GM12878 (cell line): Measurements from ENCODE around the gene GGACT. TPM values are rescaled to one million over a fixed set of nuclear protein-coding genes. Genes with fewer than 3 reads are reported as not detected.

Source experiments
- ATAC-seq: fragments of 200-7000 bp; cut with Tn5 transposase; 3 replicates; pipeline ENCODE4 v1.9.1; 2020; ENCODE audit warnings: mild to moderate bottlenecking, moderate library complexity
- BruUV-seq: library from RNA; stranded (reverse); fragments of 400-500 nt; replicated peaks from 2 replicates; lab custom pipeline; 2021; lab: Mats Ljungman, UMichigan
- CTCF ChIA-PET: fragments of 300-600 bp; sonication (Branson Sonifier 250); formaldehyde crosslinking; extraction: SDS; loops from one replicate; lab custom pipeline; 2021; ENCODE audit warnings: inconsistent platforms; lab: Yijun Ruan, JAX
- POLR2A ChIA-PET: fragments of 350-600 bp; formaldehyde crosslinking; extraction: SDS; loops from one replicate; lab custom pipeline; 2021; ENCODE audit warnings: inconsistent platforms; lab: Charles Lee
- RAD21 ChIA-PET: fragments of 300-600 bp; sonication (Branson Sonifier 250); formaldehyde crosslinking; loops from one replicate; lab custom pipeline; 2023; ENCODE audit warnings: antibody characterized with exemption; ENCODE audit not compliant: unreplicated experiment; lab: Charles Lee
- SMC1A ChIA-PET: fragments of 300-600 bp; sonication (Branson Sonifier 250); formaldehyde crosslinking; loops from one replicate; lab custom pipeline; 2023; ENCODE audit not compliant: unreplicated experiment, uncharacterized antibody; lab: Charles Lee
- DNase-seq: peaks from one replicate; pipeline ENCODE4 v3.0.0-alpha.2; 2011; ENCODE audit warnings: low read depth, low spot score
- FAIRE-seq: peaks from 3 replicates; lab custom pipeline; 2011; peaks lifted over from hg19 to GRCh38; lab: Jason Lieb, UNC
- H2AFZ ChIP-seq: 2 replicates; pipeline ENCODE4 v1.6.0; 2011; ENCODE audit warnings: low read depth, low read length, control low read depth; ENCODE audit not compliant: control insufficient read depth
- H3K27ac ChIP-seq: 2 replicates; pipeline ENCODE4 v1.5.1; 2011; ENCODE audit warnings: control low read depth; ENCODE audit not compliant: control insufficient read depth, insufficient read depth
- H3K27me3 ChIP-seq, 2 experiments: replicated peaks in 1 of 2; 2 replicates each; pipeline versions ENCODE4 v1.6.0 to v1.6.1; 2011; ENCODE audit warnings: low read length in 1 of 2; ENCODE audit not compliant: control insufficient read depth in 2 of 2, insufficient read depth in 2 of 2
- H3K36me3 ChIP-seq, 2 experiments: 2 replicates each; pipeline ENCODE4 v1.5.1; 2011; ENCODE audit warnings: low read length in 1 of 2; ENCODE audit not compliant: control insufficient read depth in 2 of 2, insufficient read depth in 2 of 2
- H3K4me1 ChIP-seq: 2 replicates; pipeline ENCODE4 v1.6.1; 2011; ENCODE audit warnings: mild to moderate bottlenecking, low read length, moderate library complexity, mixed read lengths; ENCODE audit not compliant: control insufficient read depth, insufficient read depth
- H3K4me2 ChIP-seq: 2 replicates; pipeline ENCODE4 v1.6.0; 2011; ENCODE audit warnings: control low read depth; ENCODE audit not compliant: control insufficient read depth, insufficient read depth
- H3K4me3 ChIP-seq: fragments of 200-600 bp; sonication (generic); 2 replicates; pipeline ENCODE4 v1.5.1; 2016
- H3K79me2 ChIP-seq: 2 replicates; pipeline ENCODE4 v1.6.0; 2011; ENCODE audit warnings: low read length; ENCODE audit not compliant: control insufficient read depth, insufficient read depth
- H3K9ac ChIP-seq: 2 replicates; pipeline ENCODE4 v1.8.0; 2011; ENCODE audit warnings: low read length, control low read depth, mixed read lengths; ENCODE audit not compliant: control insufficient read depth, insufficient read depth
- H3K9me3 ChIP-seq: replicated peaks from 3 replicates; pipeline ENCODE4 v1.5.1; 2011; ENCODE audit warnings: mild to moderate bottlenecking, low read length; ENCODE audit not compliant: control insufficient read depth, insufficient read depth
- H4K20me1 ChIP-seq: 2 replicates; pipeline ENCODE4 v1.6.0; 2011; ENCODE audit not compliant: control insufficient read depth, insufficient read depth
- BMI1 ChIP-seq: fragments of 450-650 bp; IDR thresholded peaks from 2 replicates; pipeline ENCODE4 v1.6.1; 2016; ENCODE audit warnings: mild to moderate bottlenecking, moderate library complexity, borderline replicate concordance
- CREM ChIP-seq: IDR thresholded peaks from 2 replicates; pipeline ENCODE4 v1.6.1; 2014; ENCODE audit warnings: antibody characterized with exemption, low read depth
- HDGF ChIP-seq: fragments of 450-650 bp; IDR thresholded peaks from 2 replicates; pipeline ENCODE4 v1.6.1; 2016; ENCODE audit warnings: antibody characterized with exemption
- IKZF1 ChIP-seq: fragments of 450-650 bp; conservative IDR thresholded peaks from 2 replicates; pipeline ENCODE4 v1.6.1; 2017; ENCODE audit warnings: antibody characterized with exemption, mild to moderate bottlenecking
- IRF3 ChIP-seq: fragments of 450-650 bp; IDR thresholded peaks from 2 replicates; pipeline ENCODE4 v1.6.1; 2014; ENCODE audit warnings: mild to moderate bottlenecking
- IRF4 ChIP-seq: IDR thresholded peaks from 2 replicates; pipeline ENCODE4 v1.6.1; 2011; ENCODE audit warnings: low read depth, low read length
- MYC ChIP-seq: IDR thresholded peaks from 2 replicates; pipeline ENCODE4 v1.6.1; 2011; ENCODE audit warnings: mild to moderate bottlenecking, low read length, moderate library complexity, inconsistent platforms; ENCODE audit not compliant: insufficient read depth, insufficient replicate concordance, insufficient read length, severe bottlenecking
- NFXL1 ChIP-seq: fragments of 450-650 bp; IDR thresholded peaks from 2 replicates; pipeline ENCODE4 v1.6.1; 2017; ENCODE audit warnings: antibody characterized with exemption, mild to moderate bottlenecking, borderline replicate concordance
- NR2C2 ChIP-seq: IDR thresholded peaks from 2 replicates; pipeline ENCODE4 v1.6.1; 2011; ENCODE audit warnings: borderline replicate concordance, low read depth; ENCODE audit not compliant: control insufficient read depth, insufficient read length
- NRF1 ChIP-seq: conservative IDR thresholded peaks from 2 replicates; pipeline ENCODE4 v1.6.1; 2011; ENCODE audit warnings: mild to moderate bottlenecking, low read depth, low read length, improper control_type of control experiment
- PAX5 ChIP-seq: IDR thresholded peaks from 2 replicates; pipeline ENCODE4 v1.6.1; 2011; ENCODE audit warnings: low read depth, low read length, borderline replicate concordance
- POU2F2 ChIP-seq: IDR thresholded peaks from 3 replicates; pipeline ENCODE4 v1.6.1; 2011; ENCODE audit warnings: low read depth, mild to moderate bottlenecking, low read length, borderline replicate concordance
- RBBP5 ChIP-seq: fragments of 200-600 bp; sonication (generic); conservative IDR thresholded peaks from 2 replicates; pipeline ENCODE4 v1.6.1; 2016
- SRF ChIP-seq, 2 experiments: IDR thresholded peaks; 2 replicates each; pipeline ENCODE4 v1.6.1; 2011; ENCODE audit warnings: low read depth in 2 of 2, low read length in 2 of 2, mild to moderate bottlenecking in 1 of 2, moderate library complexity in 1 of 2
- TCF12 ChIP-seq: IDR thresholded peaks from 2 replicates; pipeline ENCODE4 v1.6.1; 2011; ENCODE audit warnings: low read depth, mild to moderate bottlenecking, low read length
- YY1 ChIP-seq: IDR thresholded peaks from 2 replicates; pipeline ENCODE4 v1.6.1; 2011; ENCODE audit warnings: low read depth, mild to moderate bottlenecking, low read length
- WGBS: methylation state at CpG from one replicate; pipeline ENCODE4 v1.1.6; 2016; ENCODE audit warnings: low lambda C conversion rate; ENCODE audit not compliant: insufficient replicate concordance, insufficient coverage; ENCODE audit errors: missing lambda C conversion rate; 5-methylcytosine and 5-hydroxymethylcytosine counted together
- in situ Hi-C: fragments of 300-500 bp; cut with MboI; formaldehyde crosslinking; loops from 9 replicates; pipeline ENCODE4 v1.14.3; 2018; ENCODE audit warnings: mixed read lengths
- intact Hi-C: fragments of 100-400 bp; cut with micrococcal nuclease; formaldehyde crosslinking; loops from one replicate; pipeline ENCODE4 v1.14.2; 2022; ENCODE audit not compliant: unreplicated experiment
- polyA plus RNA-seq, 11 experiments: library from polyadenylated mRNA; depleted of rRNA in 4 of 11; unstranded in 6 of 11; stranded (reverse) in 5 of 11; fragments of >200 nt; fragmentation: Nextera tagmentation in 4 of 11; fragmentation: Illumina TruSeq in 1 of 11; extraction: Ambion mirVana in 4 of 11; extraction: Trizol in 1 of 11; gene quantifications; 1 replicate in 1 of 11; 2 replicates in 10 of 11; pipeline versions ENCODE4 v1.2.1 to v1.2.3, GENCODE V29; 2011 to 2016; ENCODE audit warnings: inconsistent platforms in 2 of 11, missing spikeins in 2 of 11, low read depth in 1 of 11
- total RNA-seq, 4 experiments: library from RNA; depleted of rRNA in 3 of 4; stranded (reverse); fragments of >200 nt in 3 of 4; fragmentation: Illumina TruSeq in 1 of 4; extraction: Trizol in 1 of 4; gene quantifications; 2 replicates each; pipeline versions ENCODE4 v1.2.1 to v1.2.3, GENCODE V29; 2013 to 2021
- TF ChIP-seq, protein P1 (sequence below): fragments of 450-650 bp; IDR thresholded peaks from 2 replicates; pipeline ENCODE4 v1.6.1; 2016; ENCODE audit warnings: mild to moderate bottlenecking

Gene GGACT
- total and polyA plus RNA-seq, 10 of the 15 experiments (the other 5 are each of a cell fraction or from before 2014, with no cell fraction given): 0.61 to 8.8 (median 4.2) TPM

GRCh38 chr13:100594255-100594654, 5.7 kb upstream of the GGACT start (continued):
- no peak for TF ChIP-seq PAX5
- TF ChIP-seq YY1: no peak
- no peak for TF ChIP-seq BMI1
- TF ChIP-seq MYC: no peak
- no peak for TF ChIP-seq RBBP5
- no peak for TF ChIP-seq NR2C2
- TF ChIP-seq, protein P1, sequence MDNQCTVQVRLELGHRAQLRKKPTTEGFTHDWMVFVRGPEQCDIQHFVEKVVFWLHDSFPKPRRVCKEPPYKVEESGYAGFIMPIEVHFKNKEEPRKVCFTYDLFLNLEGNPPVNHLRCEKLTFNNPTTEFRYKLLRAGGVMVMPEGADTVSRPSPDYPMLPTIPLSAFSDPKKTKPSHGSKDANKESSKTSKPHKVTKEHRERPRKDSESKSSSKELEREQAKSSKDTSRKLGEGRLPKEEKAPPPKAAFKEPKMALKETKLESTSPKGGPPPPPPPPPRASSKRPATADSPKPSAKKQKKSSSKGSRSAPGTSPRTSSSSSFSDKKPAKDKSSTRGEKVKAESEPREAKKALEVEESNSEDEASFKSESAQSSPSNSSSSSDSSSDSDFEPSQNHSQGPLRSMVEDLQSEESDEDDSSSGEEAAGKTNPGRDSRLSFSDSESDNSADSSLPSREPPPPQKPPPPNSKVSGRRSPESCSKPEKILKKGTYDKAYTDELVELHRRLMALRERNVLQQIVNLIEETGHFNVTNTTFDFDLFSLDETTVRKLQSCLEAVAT: no peak
- TF ChIP-seq POU2F2: no peak
- no peak for TF ChIP-seq NRF1
- TF ChIP-seq IRF3: no peak

DNA sequence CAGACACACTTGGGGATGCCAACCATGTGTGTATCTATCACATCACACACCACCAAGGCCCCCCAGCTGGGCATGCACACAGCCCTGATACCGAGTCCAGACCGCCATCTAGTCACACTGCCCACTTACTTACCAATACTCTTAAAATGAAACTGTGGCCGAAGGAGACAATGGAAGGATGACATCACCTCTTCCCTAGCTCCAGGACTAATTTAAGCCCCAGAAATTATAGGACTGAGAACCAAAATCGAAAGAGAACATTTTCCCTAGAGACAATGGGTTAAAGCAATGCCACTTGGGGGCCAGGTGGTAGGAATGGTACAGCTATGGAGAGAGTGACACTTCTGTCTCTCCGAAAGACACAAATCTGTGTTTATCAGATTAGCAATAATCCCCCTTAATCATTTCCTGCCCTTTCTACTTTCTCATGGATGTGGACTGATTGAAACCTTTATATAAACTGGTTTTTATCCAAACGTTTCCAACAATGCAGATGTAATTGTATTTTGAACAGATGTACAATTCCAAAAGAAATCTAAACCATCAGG, 663 bp upstream of the GGACT start:
- no TSS peak for BruUV-seq
- Histone ChIP-seq H3K9ac (no peak overlapping the region), H3K36me3 (no peaks in the 10 kb centered on the region), H2AFZ (peak overlapping the region; percentile 85), H4K20me1 (no peaks in the 10 kb centered on the region), H3K79me2 (no peaks in the 10 kb centered on the region), H3K27ac (no peak overlapping the region), H3K27me3 (no peaks in the 10 kb centered on the region), H3K9me3 (no peaks in the 10 kb centered on the region), H3K4me2 (peak overlapping the region; percentile 61; the same call in 1 of the 2 replicates), H3K4me1 (peaks cover 6% of the 10 kb centered on the region; the same call in 1 of the 2 replicates), H3K4me3 (no peak overlapping the region)
- no peak for DNase-seq
- no peak for FAIRE-seq
- 71% methylated on average over 6 of the region's 6 CpGs for WGBS
- CTCF ChIA-PET: interaction anchor here (1.0 to 2.6 kb wide), 6 partner anchors 10 to 44 kb away, joined by 3 to 9 read pairs (median 4); no protein-coding TSS in a partner anchor
- intact Hi-C loops: loop anchor here (1.0 kb wide), 1 partner anchor 86 kb away; no protein-coding TSS in a partner anchor
- SMC1A ChIA-PET: interaction anchor here (1.3 kb wide), 1 partner anchor 17 kb away, joined by 4 read pairs; no protein-coding TSS in a partner anchor
- RAD21 ChIA-PET: no interaction called here
- POLR2A ChIA-PET: no interaction called here
- ATAC-seq: no peak
- TF ChIP-seq HDGF (0 out of 2 replicates have a peak, but pooled peaks have one; percentile 9), IRF4 (no peak), TCF12 (no peak), SRF (IDR thresholded peaks at IDR 0.05; ENCODE audit: low read depth in 2 of 2, low read length in 2 of 2) (no peak), NFXL1 (no peak), CREM (no peak), IKZF1 (no peak)
- in situ Hi-C loops: no loop called here
